HG02884 (cell line): ENCODE measurements around the gene CNOT10.
"Not testable (repeated sequence)": the region's sequence is repeated elsewhere in the genome, so short reads cannot be mapped to it uniquely, and the experiment has no call there.

ENCODE experiments used
- ATAC-seq: cut with Tn5 transposase; IDR thresholded peaks from one replicate; pipeline ENCODE4 v1.9.1; 2021; ENCODE audit warnings: mild to moderate bottlenecking, moderate library complexity; ENCODE audit not compliant: unreplicated experiment

CNOT10 gene, protein sequence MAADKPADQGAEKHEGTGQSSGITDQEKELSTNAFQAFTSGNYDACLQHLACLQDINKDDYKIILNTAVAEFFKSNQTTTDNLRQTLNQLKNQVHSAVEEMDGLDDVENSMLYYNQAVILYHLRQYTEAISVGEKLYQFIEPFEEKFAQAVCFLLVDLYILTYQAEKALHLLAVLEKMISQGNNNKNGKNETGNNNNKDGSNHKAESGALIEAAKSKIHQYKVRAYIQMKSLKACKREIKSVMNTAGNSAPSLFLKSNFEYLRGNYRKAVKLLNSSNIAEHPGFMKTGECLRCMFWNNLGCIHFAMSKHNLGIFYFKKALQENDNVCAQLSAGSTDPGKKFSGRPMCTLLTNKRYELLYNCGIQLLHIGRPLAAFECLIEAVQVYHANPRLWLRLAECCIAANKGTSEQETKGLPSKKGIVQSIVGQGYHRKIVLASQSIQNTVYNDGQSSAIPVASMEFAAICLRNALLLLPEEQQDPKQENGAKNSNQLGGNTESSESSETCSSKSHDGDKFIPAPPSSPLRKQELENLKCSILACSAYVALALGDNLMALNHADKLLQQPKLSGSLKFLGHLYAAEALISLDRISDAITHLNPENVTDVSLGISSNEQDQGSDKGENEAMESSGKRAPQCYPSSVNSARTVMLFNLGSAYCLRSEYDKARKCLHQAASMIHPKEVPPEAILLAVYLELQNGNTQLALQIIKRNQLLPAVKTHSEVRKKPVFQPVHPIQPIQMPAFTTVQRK

DNA sequence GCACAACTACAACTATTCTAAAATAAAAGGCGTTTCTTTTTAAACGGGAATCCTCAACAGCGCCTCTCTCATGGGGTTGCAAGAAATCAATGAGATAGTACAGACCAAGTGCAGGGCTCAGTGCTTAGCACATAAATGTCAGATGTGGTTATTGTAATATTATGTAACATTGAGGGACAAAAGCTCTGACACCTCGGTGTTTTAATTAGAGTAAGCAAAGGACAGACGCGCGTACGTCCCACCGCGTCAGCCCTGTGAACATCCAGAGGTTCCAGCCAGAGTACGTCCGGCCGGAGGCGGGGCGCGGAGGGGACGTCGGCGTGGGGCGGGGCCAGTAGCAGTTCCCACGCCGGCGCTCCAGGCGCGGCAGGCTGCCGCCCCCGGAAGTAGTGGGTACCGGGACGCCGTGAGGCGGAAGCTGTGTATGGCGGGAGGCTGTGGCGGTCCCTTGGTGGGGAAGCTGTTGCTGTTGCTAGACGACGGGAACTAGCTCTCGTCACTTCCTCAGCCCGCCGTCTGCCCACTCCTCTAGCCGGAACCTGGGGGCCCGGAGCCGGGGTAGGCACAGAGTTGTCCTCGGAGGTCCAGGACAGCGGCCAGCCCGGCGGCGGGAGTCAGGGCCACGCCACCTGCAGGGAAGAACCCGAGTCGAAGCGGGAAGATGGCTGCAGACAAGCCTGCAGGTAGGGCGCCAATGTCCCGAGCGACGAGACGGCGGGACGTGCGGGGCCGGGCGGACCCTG is at the start of gene CNOT10:
Gene CNOT10, plus strand, starts transcription at position 389 of the 743 bp plus-strand sequence. Its CDS starts 273 bp downstream, at position 662.
- ATAC-seq: peak; percentile 97

DNA sequence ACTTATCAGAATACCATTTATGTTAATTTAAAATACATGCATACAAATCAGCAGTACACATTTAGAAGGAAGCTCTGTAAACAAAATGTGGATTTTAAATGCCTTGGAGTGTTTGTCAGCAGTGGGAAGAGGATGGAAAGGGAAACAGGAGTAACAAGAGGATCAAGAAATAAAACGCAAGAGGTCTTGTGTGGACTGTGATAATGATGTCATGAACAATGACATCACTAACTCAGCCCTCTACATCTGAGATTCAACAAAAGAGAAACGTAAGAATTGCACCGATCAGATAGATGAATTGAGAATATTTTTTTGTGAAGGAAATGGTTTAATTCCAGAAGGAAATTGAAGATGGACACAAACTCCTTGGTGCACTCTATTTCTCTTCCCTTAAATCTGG is 44.0 kb upstream of the CNOT10 start:
- no peak for ATAC-seq

DNA sequence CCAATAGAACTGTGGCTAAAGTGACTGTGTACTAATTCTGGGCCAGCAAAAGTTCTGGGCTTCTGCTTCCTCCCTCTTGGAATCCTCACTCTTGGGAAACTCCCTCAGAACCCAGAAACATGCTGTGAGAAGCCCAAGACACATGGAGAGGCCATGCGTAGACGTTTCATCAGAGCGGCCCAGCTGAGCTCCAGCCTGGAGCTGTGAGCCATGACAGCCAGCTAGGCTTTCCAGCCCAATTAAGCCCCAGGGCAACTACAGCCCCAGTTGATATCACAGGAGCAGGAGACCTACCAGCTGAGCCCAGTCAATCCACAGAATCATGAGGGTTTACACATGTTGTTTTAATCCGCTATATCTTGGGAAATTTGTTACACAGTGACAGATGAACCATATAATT is 43.6 kb upstream of the CNOT10 start:
- ATAC-seq: no peak

DNA sequence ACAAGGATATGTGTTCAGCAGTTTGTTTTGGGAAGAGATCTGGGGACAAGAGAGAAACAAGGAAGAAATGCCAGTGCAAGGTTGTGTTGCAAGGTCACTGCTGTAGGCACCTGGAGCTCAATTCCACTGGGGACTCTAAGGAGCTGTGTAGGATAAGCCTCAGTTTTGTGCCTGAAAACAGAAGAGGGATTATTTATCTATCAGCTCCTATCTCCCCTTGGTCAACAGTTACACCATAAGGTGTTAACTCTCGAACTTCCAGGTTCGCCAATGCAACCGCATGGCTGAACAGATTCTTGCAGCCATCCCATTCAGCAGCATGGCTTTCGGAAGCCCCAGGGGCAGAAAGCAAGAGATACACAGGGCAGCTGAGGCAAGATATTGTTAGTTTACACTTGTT is 41.6 kb upstream of the CNOT10 start:
- no peak for ATAC-seq

DNA sequence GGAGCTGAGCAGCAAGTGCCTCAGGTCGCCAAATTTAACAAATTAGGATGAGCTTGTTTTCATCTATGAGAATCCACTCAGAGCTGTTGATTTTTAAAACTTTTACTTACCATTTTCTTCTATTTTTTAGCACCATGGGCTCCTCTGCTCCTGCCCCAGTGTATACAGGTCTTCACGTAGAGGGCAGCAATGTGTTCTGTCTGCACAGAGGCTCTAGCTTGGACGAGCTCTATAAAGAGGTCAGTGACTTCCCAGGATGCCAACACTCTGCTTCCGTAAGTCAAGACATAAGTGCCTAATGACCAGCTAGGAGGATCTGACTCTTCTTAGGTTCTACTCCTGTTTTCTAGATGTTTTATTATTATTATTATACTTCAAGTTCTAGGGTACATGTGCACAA is 41.2 kb upstream of the CNOT10 start:
- ATAC-seq: no peak

DNA sequence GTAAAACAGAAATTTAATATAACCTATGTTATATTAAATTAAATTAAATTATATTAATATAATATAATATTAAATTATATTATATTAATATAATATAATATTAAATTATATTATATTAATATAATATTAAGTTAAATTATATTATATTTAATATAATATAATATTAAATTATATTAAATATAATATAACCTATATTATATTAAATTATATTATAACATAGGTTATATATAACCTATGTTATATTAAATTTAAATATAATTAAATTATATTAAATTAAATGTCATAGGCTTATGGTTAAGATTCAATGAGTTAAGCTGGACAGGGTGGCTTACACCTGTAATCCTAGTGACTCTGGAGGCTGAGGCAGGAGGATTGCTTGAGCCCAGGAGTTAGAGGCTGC is 40.6 kb upstream of the CNOT10 start:
- no peak for ATAC-seq

DNA sequence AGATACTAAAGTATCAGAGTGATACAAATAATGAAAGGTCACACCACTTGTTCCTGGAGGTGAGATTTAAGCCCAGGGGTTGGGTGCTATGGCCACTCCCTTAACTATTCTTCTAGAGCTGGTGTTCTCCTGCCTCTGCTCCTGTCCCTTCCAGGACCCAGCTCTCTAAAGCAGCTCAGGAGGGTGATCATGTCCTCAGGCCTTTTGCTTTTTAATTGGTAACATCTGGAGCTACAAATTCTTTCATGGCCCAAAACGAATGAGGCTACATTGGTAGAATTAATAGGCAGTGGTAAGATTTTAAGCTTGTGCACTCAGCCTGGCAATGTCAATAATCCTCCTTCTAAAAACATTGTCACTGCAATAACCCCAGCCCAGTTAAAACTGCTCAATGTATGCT is 38.2 kb upstream of the CNOT10 start:
- ATAC-seq: no peak

DNA sequence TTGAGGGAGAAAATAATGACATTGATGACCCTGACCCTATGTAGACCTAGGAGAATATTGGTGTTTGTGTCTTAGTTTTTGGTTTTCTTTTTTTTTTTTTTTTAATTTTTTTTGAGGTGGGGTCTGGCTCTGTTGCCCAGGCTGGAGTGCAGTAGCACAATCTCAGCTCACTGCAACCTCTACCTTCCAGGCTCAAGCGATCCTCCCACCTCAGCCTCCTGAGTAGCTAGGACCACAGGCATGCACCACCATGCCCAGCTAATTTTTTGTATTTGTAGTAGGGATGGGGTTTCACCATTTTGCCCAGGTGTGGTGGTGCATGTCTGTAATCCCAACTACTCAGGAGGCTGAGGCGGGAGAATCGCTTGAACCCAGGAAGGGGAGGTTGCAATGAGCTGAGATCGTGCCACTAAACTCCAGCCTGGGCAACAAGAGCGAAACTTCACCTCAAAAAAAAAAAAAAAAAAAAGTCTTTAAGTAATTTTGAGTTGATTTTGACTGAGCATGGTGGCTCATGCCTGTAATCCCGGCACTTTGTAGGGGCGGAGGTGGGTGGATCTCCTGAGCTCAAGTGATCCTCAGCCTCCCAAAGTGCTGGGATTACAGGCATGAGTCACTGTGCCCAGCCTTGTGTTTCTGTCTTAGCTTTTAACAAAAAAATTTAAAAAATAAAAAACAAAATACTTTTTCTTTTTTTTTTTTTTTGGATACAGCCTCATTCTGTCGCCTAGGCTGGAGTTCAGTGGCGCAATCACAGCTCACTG is 32.5 kb upstream of the CNOT10 start:
- ATAC-seq: not testable (repeated sequence)

DNA sequence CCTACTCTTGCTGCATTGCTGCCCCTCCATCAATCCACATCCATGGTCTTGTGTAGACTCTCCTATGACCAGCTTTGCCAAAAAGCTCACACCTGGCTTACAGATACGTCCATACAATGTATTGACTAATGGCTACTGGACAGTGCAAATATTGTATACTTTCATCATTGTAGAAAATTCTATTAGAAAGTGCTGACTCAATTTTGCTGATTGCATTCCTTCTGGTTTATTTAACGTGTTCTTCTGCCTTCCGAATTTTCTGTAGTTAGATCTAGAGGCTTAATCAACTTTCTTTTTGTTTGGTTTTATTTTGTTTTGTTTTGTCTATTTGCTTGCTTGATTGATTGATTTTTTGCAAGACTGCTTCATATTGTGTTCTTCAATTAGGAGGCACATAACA is 29.8 kb upstream of the CNOT10 start:
- ATAC-seq: no peak

DNA sequence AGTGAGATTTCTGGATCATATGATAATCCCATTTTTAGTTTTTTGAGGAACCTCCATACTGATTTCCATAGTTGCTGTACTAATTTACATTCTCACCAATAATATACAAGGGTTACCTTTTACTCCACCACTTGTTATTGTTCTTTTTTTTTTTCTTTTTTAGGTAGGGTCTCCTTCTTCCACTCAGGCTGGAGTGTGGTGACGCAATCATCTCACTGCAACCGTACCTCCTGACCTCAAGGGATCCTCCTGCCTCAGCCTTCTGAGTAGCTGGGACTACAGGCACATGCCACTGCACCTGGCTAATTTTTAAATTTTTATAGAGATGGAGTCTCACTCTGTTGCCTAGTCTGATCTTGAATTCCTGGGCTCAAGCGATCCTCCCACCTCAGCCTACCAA is 24.4 kb upstream of the CNOT10 start:
- no peak for ATAC-seq

DNA sequence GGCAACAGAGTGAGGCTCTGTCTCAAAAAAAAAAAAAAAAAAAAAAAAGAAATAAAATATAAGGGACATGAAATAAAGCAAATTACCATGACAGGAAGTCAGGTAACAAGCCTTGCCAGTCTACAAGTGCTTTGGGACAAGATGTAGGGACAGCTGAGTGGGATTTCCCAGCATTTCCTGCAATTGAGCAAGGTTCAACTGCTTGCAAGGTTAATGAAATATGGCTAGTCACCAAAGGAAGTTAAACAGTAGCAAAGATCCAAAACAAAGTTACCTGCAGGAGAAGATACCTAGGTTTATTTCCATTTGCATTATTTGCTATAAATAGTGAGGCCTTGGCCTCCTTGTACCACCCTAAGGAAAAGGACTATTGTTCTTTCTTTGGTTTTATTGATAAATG is 22.3 kb upstream of the CNOT10 start:
- ATAC-seq: no peak

DNA sequence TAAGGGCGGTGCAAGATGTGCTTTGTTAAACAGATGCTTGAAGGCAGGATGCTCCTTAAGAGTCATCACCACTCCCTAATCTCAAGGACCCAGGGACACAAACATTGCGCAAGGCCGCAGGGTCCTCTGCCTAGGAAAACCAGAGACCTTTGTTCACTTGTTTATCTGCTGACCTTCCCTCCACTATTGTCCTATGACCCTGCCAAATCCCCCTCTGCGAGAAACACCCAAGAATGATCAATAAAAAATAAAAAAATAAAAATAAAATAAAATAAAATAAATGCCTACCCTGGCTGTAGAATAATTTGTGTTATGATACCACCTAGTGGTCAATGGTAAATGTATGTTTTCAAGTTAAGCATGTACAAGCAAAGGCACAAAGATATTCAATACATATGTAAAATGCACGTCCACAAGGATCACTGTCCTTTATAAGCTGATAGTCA is 20.3 kb upstream of the CNOT10 start:
- ATAC-seq: not testable (repeated sequence)

DNA sequence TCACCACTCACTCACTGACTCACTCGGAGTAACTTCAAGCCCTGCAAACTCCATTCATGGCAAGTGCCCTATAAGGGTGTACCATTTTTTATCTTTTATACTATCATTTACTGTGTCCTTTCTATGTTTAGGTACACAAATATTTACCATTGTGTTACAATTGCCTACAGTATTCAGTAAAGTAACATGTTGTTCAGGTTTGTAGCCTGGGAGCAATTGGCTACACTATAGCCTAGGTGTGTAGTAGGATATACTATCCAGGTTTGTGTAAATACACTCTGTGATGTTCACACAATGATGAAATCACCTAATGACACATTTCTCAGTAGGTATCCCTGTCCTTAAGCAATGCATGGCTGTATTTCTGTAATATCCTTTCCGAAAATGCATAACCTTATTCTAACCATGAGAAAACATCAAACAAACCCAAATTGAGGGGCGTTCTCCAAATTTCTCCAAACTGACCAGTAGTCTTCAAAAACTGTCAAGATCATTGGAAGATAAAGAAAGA is 17.9 kb upstream of the CNOT10 start:
- no peak for ATAC-seq

DNA sequence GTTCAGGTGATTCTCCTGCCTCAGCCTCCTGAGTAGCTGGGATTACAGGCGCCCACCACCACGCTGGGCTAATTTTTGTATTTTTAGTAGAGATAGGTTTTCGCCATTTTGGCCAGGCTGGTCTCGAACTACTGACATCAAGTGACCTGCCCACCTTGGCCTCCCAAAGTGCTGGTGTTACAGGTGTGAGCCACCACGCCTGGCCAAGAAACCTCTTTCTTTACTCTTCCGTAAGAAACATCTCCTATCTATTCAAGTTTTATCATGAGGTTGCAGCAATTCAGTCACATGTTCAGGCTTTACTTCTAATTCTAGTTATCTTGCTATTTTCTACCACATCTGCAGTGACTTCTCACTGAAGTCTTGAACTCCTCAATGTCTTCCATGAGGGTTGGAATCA is 15.8 kb upstream of the CNOT10 start:
- not testable (repeated sequence) for ATAC-seq

DNA sequence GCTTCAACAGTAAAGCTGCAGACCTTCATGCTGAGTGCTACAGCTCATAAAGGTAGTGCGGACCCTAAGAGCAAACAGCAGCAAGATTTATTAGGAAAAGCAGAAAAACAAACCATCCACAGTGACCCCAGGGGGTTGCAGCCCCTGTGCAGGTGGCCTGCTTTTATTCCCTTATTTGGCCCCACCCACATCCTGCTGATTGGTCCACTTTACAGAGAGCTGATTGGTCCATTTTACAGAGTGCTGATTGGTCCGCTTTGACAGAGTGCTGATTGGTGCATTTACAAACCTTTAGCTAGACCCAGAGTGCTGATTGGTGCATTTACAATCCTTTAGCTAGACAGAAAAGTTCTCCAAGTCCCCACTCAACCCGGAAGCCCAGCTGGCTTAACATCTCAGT is 11.3 kb upstream of the CNOT10 start:
- not testable (repeated sequence) for ATAC-seq

DNA sequence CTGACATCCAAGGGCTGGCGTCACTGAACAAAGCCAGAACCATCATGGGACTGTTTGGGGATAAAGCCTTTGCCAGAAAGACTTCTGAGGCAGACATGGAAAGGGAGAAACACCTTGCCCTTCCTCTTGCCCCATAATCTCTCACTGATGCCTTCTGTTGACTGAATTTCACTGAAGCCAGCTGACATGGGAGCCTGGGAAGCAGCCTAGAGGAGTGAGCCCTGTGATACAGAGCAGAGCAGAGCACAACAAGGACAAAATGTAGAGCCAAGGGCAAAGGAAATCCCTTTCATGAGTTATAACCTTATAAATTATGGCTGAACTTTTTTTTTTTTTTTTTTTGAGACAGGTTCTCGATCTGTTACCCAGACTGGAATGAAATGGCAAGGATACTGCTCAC is 9.8 kb upstream of the CNOT10 start:
- no peak for ATAC-seq

DNA sequence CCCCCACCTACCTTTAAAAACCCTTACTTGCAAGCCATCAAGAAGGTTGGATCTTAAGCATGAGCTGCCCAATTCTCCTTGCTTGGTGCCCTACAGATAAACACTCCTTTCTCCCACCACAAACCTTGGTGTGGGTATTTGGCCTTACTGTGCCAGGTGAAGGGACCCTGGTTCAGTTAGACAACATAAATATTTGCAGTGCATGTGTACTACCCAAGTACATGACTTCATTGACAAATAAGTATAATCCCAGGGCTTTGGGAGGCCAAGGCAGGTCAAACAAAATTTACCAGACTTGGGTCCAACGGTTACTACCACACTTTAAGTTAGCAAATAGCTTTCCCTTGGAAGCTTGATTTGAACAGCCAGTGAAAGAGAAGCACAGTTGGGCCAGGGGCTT is 9.3 kb upstream of the CNOT10 start:
- no peak for ATAC-seq

DNA sequence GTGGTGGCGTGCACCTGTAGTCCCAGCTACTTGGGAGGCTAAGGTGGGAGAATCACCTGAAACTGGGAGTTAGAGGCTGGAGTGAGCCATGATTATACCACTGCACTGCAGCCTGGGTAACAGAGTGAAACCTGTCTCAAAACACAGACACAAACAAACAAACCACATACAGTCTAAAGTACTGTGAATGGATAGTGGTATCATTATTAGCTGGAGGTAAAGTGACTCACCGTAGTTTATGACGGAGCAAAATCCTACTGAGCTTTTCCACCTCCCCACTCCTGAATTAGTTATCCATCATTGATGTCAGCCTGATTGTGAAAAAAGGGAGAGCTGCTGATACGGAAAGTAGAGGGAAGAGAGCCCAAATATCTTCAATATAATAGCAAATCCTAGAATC is 3.2 kb upstream of the CNOT10 start:
- ATAC-seq: no peak

DNA sequence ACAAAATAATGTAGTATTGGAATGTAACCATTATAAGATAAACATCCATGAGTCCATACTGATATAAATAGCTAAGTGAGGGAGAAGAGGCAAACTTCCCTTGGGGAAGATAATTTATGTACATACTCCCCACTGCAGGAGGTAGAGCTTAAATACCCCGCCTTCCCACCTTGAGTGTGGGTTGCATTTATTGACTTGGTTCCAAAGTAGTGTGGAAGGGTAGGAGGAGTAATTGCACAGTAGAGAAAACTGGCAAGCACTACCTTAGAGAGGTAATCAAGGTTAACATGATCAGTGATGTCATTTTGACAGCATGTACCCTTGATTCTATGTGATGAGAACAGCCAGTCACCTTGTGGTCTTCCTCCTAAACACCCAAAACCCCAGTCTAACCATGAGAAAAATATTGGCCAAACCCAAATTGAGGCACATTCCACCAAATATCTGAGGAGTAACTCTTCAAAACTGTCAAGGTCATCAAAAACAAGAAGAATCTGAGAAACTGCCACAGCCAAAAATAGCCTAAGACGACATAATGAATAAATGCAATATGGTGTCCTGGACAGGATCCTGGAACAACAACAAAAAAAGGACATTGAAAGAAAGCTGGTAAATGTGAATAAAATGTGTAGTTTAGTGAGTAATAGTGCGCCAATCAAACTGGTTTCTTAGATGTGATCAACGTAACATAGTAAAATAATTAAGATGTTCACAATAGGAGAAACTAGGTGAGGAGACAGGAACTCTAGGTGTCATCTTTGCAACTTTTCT is 774 bp upstream of the CNOT10 start:
- no peak for ATAC-seq
